Activated T-cell treated with anti-CD3 and anti-CD28 coated beads for 48 hours (primary cell): ENCODE data around the gene S1PR5.

Experiments
- DNase-seq: peaks from one replicate; pipeline ENCODE4 v3.0.0-alpha.2; 2020; ENCODE audit warnings: low read depth

S1PR5 gene

GRCh38 chr19:10471909-10472308 is 45.3 kb downstream of the S1PR5 start:
- DNase-seq: no peak

- no peak for DNase-seq
Measured at GRCh38 chr19:10468133-10468532, 49.1 kb downstream of the S1PR5 start.

GRCh38 chr19:10467104-10467706 is 50.0 kb downstream of the S1PR5 start:
- no peak for DNase-seq

GRCh38 chr19:10464456-10464855 is 52.8 kb downstream of the S1PR5 start:
- no peak for DNase-seq
